DND-41 (cell line): Measurements from ENCODE around the gene M6PR.

Experiments used
- EZH2 ChIP-seq: IDR thresholded peaks from 3 replicates; pipeline ENCODE4 v1.6.1; 2012; ENCODE audit warnings: borderline replicate concordance, low read depth, mild to moderate bottlenecking, moderate library complexity, low read length, inconsistent platforms; ENCODE audit not compliant: severe bottlenecking
- TF ChIP-seq, protein P1 (sequence below): IDR thresholded peaks from 2 replicates; pipeline ENCODE4 v1.5.1; 2012; ENCODE audit warnings: borderline replicate concordance, low read length, moderate library complexity, mild to moderate bottlenecking; ENCODE audit not compliant: poor library complexity, severe bottlenecking; ENCODE audit errors: extremely low read depth

DNA sequence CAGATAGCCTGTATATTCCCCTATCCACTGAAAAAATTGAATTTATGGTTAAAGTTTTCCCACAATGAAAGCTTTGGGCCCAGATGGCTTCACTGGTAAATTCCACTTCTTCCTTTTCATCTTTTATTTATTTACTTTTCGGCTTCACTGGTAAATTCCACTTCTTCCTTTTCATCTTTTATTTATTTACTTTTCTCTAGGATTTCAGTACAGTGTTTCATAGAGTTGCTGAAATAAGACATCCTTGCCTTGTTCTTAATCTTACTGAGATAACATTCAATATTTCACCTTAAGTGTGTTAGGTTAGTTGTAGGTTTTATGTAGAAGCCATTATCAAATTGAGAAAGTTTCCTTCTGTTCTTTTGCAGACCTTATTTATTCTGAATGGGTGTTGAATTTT, 21.0 kb upstream of the M6PR start:
- TF ChIP-seq, protein P1, sequence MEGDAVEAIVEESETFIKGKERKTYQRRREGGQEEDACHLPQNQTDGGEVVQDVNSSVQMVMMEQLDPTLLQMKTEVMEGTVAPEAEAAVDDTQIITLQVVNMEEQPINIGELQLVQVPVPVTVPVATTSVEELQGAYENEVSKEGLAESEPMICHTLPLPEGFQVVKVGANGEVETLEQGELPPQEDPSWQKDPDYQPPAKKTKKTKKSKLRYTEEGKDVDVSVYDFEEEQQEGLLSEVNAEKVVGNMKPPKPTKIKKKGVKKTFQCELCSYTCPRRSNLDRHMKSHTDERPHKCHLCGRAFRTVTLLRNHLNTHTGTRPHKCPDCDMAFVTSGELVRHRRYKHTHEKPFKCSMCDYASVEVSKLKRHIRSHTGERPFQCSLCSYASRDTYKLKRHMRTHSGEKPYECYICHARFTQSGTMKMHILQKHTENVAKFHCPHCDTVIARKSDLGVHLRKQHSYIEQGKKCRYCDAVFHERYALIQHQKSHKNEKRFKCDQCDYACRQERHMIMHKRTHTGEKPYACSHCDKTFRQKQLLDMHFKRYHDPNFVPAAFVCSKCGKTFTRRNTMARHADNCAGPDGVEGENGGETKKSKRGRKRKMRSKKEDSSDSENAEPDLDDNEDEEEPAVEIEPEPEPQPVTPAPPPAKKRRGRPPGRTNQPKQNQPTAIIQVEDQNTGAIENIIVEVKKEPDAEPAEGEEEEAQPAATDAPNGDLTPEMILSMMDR: no peak
- no peak for TF ChIP-seq EZH2
